Activated CD4-positive, alpha-beta T cell treated with anti-CD3 and anti-CD28 coated beads for 36 hours (primary cell): Measurements from ENCODE around the gene MAP7. TPM values are rescaled to one million over a fixed set of nuclear protein-coding genes. Genes with fewer than 3 reads are reported as not detected.
"Not testable (repeated sequence)": the region's sequence is repeated elsewhere in the genome, so short reads cannot be mapped to it uniquely, and the experiment has no call there.

Experiments
- ATAC-seq: fragments of 200-7000 bp; cut with Tn5 transposase; one replicate; pipeline ENCODE4 v1.10.0; 2021; ENCODE audit warnings: mild to moderate bottlenecking, moderate library complexity
- CTCF ChIA-PET: fragments of 350-600 bp; sonication (Branson Sonifier 250); formaldehyde crosslinking; loops from one replicate; lab custom pipeline; 2021; ENCODE audit warnings: antibody characterized with exemption; lab: Charles Lee
- POLR2A ChIA-PET: fragments of 350-600 bp; sonication (Branson Sonifier 250); formaldehyde crosslinking; loops from one replicate; lab custom pipeline; 2021; ENCODE audit warnings: antibody characterized with exemption, inconsistent platforms; lab: Charles Lee
- DNase-seq: peaks from one replicate; pipeline ENCODE4 v3.0.0-alpha.2; 2020
- H3K27ac Mint-ChIP-seq: one replicate; pipeline ENCODE4 v1.8.0; 2021; ENCODE audit warnings: mixed read lengths
- H3K27me3 Mint-ChIP-seq: one replicate; pipeline ENCODE4 v1.8.0; 2021; ENCODE audit warnings: mixed read lengths
- H3K36me3 Mint-ChIP-seq: one replicate; pipeline ENCODE4 v1.8.0; 2021; ENCODE audit warnings: low read depth, mixed read lengths
- H3K4me1 Mint-ChIP-seq: one replicate; pipeline ENCODE4 v1.8.0; 2021; ENCODE audit warnings: mixed read lengths
- H3K4me3 Mint-ChIP-seq: one replicate; pipeline ENCODE4 v1.8.0; 2021; ENCODE audit warnings: mild to moderate bottlenecking, moderate library complexity, mixed read lengths
- H3K9me3 Mint-ChIP-seq: one replicate; pipeline ENCODE4 v1.8.0; 2021; ENCODE audit warnings: low read depth, mixed read lengths
- intact Hi-C, 2 experiments: fragments of 100-400 bp; cut with DNase I in 1 of 2; cut with micrococcal nuclease in 1 of 2; formaldehyde crosslinking; loops; one replicate each; pipeline versions ENCODE4 v1.14.2 to v1.15.1; 2022 to 2024; cut with DNase I, micrococcal nuclease
- total RNA-seq, 2 experiments: library from RNA; stranded (reverse); gene quantifications; one replicate each; pipeline ENCODE4 v1.2.3, GENCODE V29; 2021

The MAP7 gene
- total RNA-seq, 2 experiments from 2014 or later = 2.1 to 3.1 TPM

DNA sequence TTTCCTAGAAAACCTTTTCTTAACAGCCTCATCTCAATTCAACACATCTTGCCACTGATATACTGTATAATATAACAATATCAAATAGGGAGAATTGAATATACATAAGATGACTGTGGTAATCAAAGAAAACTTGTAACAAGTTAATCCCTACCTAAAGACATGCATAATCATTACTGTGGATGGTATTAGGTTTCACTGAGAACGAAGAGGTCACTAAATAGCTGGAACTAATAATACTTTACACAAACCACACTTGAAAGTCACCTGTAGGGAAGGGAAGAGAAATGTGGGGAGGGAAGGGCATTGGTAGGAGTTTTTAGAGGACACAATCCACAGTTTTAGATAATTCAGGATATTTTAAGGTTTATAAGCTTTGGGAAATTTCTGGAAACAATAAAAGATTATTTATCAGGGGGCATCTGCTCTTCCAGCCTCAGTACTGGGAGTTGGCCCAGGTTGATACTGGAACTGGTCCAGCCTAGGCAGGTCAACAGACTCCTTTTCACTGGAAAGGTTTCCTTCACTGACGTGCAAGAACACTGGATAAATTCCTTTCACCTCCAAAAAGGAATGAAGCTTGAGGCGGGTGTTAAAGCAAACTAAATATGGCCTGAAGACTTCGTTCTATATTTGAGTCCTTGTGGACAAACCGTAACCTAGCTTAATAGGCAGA, 44.0 kb downstream of the MAP7 start:
- no peaks in the 10 kb centered on the region for H3K9me3 Mint-ChIP-seq
- H3K36me3 Mint-ChIP-seq = no peaks in the 10 kb centered on the region
- intact Hi-C loops = loop anchor here in 1 of 2 experiments (5.0 kb wide), 1 partner anchor 484 kb away; no protein-coding TSS in a partner anchor
- no peak overlapping the region for H3K27ac Mint-ChIP-seq
- ChIA-PET POLR2A (no interaction called here), CTCF (no interaction called here)
- peaks cover 18% of the 10 kb centered on the region for H3K4me1 Mint-ChIP-seq
- DNase-seq (no peak), ATAC-seq (no peak)
- H3K4me3 Mint-ChIP-seq = no peak overlapping the region
- no peaks in the 10 kb centered on the region for H3K27me3 Mint-ChIP-seq

GRCh38 chr6:136503303-136504029, 46.8 kb downstream of the MAP7 start:
- intact Hi-C loops = no loop called here
- no peak overlapping the region for H3K27ac Mint-ChIP-seq
- H3K9me3 Mint-ChIP-seq = no peaks in the 10 kb centered on the region
- POLR2A ChIA-PET = no interaction called here
- DNase-seq = no peak
- ATAC-seq = no peak
- H3K4me3 Mint-ChIP-seq = no peak overlapping the region
- H3K36me3 Mint-ChIP-seq = no peaks in the 10 kb centered on the region
- no peaks in the 10 kb centered on the region for H3K4me1 Mint-ChIP-seq
- no peaks in the 10 kb centered on the region for H3K27me3 Mint-ChIP-seq
- CTCF ChIA-PET = no interaction called here

GRCh38 chr6:136502786-136503185, 47.4 kb downstream of the MAP7 start:
- ChIA-PET POLR2A (interaction anchor here (0.6 kb wide), 1 partner anchor 10 kb away, joined by 6 read pairs; no protein-coding TSS in a partner anchor), CTCF (no interaction called here)

DNA sequence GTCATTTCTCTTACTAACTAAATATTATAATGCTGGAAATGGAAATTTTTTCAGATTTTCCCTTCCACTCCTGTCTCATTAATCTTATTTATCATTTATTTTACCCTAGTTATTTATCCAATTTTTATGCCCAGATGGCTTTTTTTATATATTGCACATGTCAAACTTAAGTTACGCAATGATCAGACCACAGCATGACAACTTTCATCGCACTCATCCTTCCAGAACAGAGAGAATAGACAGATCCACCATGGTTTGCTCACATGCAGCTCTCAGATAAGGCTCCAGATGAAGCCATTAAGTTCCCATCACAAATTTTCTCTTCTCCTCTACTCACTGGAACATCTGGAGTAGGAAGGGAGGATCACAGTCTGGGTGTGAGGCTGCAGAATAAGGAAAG, 48.7 kb downstream of the MAP7 start:
- H3K27ac Mint-ChIP-seq = no peak overlapping the region

More at GRCh38 chr6:136502786-136503185, 47.4 kb downstream of the MAP7 start:
- no peak for DNase-seq
- Mint-ChIP-seq H3K27me3 (no peaks in the 10 kb centered on the region), H3K36me3 (no peaks in the 10 kb centered on the region), H3K27ac (no peak overlapping the region), H3K4me3 (no peak overlapping the region), H3K9me3 (no peaks in the 10 kb centered on the region), H3K4me1 (no peaks in the 10 kb centered on the region)
- no peak for ATAC-seq
- intact Hi-C loops = no loop called here

GRCh38 chr6:136501096-136501495, 49.1 kb downstream of the MAP7 start:
- H3K27me3 Mint-ChIP-seq = no peaks in the 10 kb centered on the region
- H3K36me3 Mint-ChIP-seq = no peaks in the 10 kb centered on the region
- no peak overlapping the region for H3K27ac Mint-ChIP-seq
- no peaks in the 10 kb centered on the region for H3K4me1 Mint-ChIP-seq
- intact Hi-C loops = no loop called here
- no peaks in the 10 kb centered on the region for H3K9me3 Mint-ChIP-seq
- POLR2A ChIA-PET = no interaction called here
- DNase-seq (no peak), ATAC-seq (no peak)
- CTCF ChIA-PET = interaction anchor here (0.9 kb wide), 1 partner anchor 55 kb away, joined by 3 read pairs; no protein-coding TSS in a partner anchor
- no peak overlapping the region for H3K4me3 Mint-ChIP-seq

More for the DNA sequence above, 48.7 kb downstream of the MAP7 start:
- Mint-ChIP-seq H3K4me1 (no peaks in the 10 kb centered on the region), H3K36me3 (no peaks in the 10 kb centered on the region), H3K9me3 (no peaks in the 10 kb centered on the region), H3K27me3 (no peaks in the 10 kb centered on the region), H3K4me3 (no peak overlapping the region)
- DNase-seq = no peak
- intact Hi-C loops = no loop called here
- no peak for ATAC-seq
- ChIA-PET POLR2A (no interaction called here), CTCF (no interaction called here)

DNA sequence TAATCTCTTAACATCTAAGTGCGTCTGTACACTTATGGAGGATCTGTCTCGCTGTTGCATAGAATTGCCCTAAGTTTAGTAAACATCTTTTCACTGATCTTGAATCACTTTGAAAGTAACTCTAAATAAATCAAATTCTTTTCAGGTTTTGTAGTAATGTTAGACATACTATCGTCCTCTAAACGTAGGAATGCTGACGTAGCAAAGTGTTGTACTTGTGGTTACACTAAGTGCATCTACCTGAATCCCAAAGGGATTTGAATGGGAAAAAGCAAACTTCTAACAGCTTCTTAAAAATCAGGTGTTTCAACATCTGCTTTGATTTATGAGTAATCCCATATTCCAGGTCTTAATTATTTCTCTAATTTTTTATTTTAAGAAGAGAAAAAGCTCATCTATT, 49.8 kb downstream of the MAP7 start:
- H3K4me3 Mint-ChIP-seq = no peak overlapping the region
- CTCF ChIA-PET = interaction anchor here (0.9 kb wide), 1 partner anchor 55 kb away, joined by 3 read pairs; no protein-coding TSS in a partner anchor
- POLR2A ChIA-PET = no interaction called here
- no peak overlapping the region for H3K27ac Mint-ChIP-seq
- no peaks in the 10 kb centered on the region for H3K27me3 Mint-ChIP-seq
- no peaks in the 10 kb centered on the region for H3K36me3 Mint-ChIP-seq
- DNase-seq = no peak
- ATAC-seq = no peak
- intact Hi-C loops = no loop called here
- no peaks in the 10 kb centered on the region for H3K4me1 Mint-ChIP-seq
- H3K9me3 Mint-ChIP-seq = no peaks in the 10 kb centered on the region

- Mint-ChIP-seq H3K4me3 (no peak overlapping the region), H3K4me1 (no peaks in the 10 kb centered on the region), H3K9me3 (no peaks in the 10 kb centered on the region), H3K27ac (no peak overlapping the region), H3K27me3 (no peaks in the 10 kb centered on the region), H3K36me3 (no peaks in the 10 kb centered on the region)
- intact Hi-C loops = no loop called here
- no peak for DNase-seq
- POLR2A ChIA-PET = no interaction called here
- CTCF ChIA-PET = no interaction called here
- no peak for ATAC-seq
Observed at GRCh38 chr6:136499370-136499769, 50.9 kb downstream of the MAP7 start.

- H3K36me3 Mint-ChIP-seq, POLR2A ChIA-PET, H3K27me3 Mint-ChIP-seq, ATAC-seq, H3K27ac Mint-ChIP-seq, H3K4me3 Mint-ChIP-seq, intact Hi-C loops, DNase-seq, H3K9me3 Mint-ChIP-seq, H3K4me1 Mint-ChIP-seq: not testable (repeated sequence)
- CTCF ChIA-PET = interaction anchor here (0.7 to 1.3 kb wide), 4 partner anchors 30 to 315 kb away, joined by 3 to 5 read pairs (median 3); no protein-coding TSS in a partner anchor
Observed at GRCh38 chr6:136496449-136496848, 53.8 kb downstream of the MAP7 start.

GRCh38 chr6:136494710-136495109, 55.5 kb downstream of the MAP7 start:
- Mint-ChIP-seq H3K36me3 (no peaks in the 10 kb centered on the region), H3K27ac (no peak overlapping the region), H3K27me3 (no peaks in the 10 kb centered on the region), H3K4me3 (no peak overlapping the region), H3K9me3 (no peaks in the 10 kb centered on the region), H3K4me1 (no peaks in the 10 kb centered on the region)
- CTCF ChIA-PET = no interaction called here
- intact Hi-C loops = no loop called here
- DNase-seq (no peak), ATAC-seq (no peak)
- POLR2A ChIA-PET = interaction anchor here (0.6 kb wide), 1 partner anchor 898 kb away, joined by 3 read pairs; no protein-coding TSS in a partner anchor

- intact Hi-C loops = no loop called here
- no peak for DNase-seq
- Mint-ChIP-seq H3K27me3 (no peaks in the 10 kb centered on the region), H3K4me1 (no peaks in the 10 kb centered on the region), H3K4me3 (no peak overlapping the region), H3K9me3 (no peaks in the 10 kb centered on the region), H3K27ac (no peak overlapping the region), H3K36me3 (no peaks in the 10 kb centered on the region)
- ChIA-PET CTCF (no interaction called here), POLR2A (no interaction called here)
- no peak for ATAC-seq
Observed at GRCh38 chr6:136494059-136494458, 56.2 kb downstream of the MAP7 start.

DNA sequence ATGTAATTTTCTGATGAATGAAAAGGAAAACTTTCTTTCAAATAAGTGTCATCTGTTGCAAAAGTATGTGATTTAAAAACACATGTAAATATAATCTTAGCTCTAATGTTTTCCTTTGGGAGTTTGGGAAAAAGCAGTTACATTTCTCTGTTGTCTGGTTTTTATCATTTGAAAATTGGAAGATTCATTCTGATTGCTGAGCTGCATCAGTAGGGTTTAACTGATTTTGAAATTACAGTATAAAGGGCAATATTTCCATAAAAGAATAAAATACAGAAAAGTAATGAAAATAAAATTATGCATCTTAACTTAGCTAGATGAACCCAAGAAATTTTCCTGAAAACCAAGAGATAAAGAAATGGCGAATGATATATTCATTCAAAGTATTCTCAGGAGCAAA, 57.8 kb downstream of the MAP7 start:
- CTCF ChIA-PET = no interaction called here
- Mint-ChIP-seq H3K4me1 (no peaks in the 10 kb centered on the region), H3K27ac (no peak overlapping the region), H3K27me3 (no peaks in the 10 kb centered on the region), H3K9me3 (no peaks in the 10 kb centered on the region), H3K36me3 (no peaks in the 10 kb centered on the region), H3K4me3 (no peak overlapping the region)
- POLR2A ChIA-PET = interaction anchor here (0.5 kb wide), 1 partner anchor 10 kb away, joined by 6 read pairs; no protein-coding TSS in a partner anchor
- intact Hi-C loops = no loop called here
- ATAC-seq (no peak), DNase-seq (no peak)

DNA sequence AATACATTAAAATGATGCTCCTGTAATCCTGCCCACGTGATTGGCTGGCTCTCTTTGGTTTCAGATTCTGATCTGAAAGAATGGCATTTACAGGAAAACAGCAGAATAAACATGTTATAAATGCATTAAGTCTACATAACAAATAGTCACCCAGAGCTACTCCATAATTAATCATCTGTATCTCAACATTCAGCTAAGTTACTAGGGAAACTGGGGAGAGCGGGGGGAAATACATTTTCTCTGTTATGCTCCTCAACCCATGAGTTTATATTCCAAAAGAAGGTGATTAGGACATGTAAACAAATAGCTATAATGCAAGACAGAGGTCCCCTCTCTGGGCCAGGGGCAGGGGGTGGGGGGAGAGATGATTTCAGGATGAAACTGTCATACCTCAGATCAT, 58.5 kb downstream of the MAP7 start:
- no peak overlapping the region for H3K4me3 Mint-ChIP-seq
- H3K27me3 Mint-ChIP-seq = no peaks in the 10 kb centered on the region
- POLR2A ChIA-PET = no interaction called here
- CTCF ChIA-PET = no interaction called here
- no peak for ATAC-seq
- no peaks in the 10 kb centered on the region for H3K36me3 Mint-ChIP-seq
- intact Hi-C loops = no loop called here
- H3K27ac Mint-ChIP-seq = no peak overlapping the region
- no peaks in the 10 kb centered on the region for H3K9me3 Mint-ChIP-seq
- no peaks in the 10 kb centered on the region for H3K4me1 Mint-ChIP-seq
- no peak for DNase-seq
